NCI-H69 (cell line): ENCODE measurements around the gene ERP44.
"Not testable (repeated sequence)": the region's sequence is repeated elsewhere in the genome, so short reads cannot be mapped to it uniquely, and the experiment has no call there.

ENCODE experiments used
- DNase-seq: peaks from one replicate; lab custom pipeline; 2025; lab: John Stamatoyannopoulos, UW

ERP44 gene

DNA sequence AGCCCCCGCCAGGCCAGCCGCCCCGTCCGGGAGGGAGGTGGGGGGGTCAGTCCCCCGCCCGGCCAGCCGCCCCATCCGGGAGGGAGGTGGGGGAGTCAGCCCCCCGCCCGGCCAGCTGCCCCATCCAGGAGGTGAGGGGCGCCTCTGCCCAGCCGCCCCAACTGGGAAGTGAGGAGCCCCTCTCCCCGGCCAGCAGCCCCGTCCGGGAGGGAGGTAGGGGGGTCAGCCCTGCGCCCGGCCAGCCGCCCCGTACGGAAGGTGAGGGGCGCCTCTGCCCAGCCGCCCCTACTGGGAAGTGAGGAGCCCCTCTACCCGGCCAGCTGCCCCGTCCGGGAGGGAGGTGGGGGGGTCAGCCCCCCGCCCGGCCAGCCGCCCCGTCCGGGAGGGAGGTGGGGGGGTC lies 30.8 kb downstream of the ERP44 start:
- DNase-seq, result not testable (repeated sequence)

DNA sequence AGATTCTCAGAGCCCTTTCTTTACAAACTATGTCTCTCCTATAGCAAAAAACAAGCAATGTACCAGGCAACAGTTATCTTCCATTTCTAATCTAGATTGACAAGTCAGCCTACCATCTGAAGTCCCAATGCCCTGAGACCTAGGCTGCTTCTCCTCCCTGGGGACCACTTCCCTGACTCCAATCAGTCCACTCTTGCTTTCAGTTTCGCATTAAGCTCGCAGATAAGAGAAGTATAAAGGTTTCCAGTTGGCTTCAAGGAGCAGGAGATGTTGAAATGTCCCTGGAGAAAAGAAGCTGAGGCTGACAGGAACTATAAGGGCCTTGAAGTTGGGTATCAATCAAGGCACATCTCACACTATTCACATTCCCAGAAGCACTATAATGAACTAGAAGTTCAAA lies 32.3 kb downstream of the ERP44 start:
- peak; percentile 33 for DNase-seq

DNA sequence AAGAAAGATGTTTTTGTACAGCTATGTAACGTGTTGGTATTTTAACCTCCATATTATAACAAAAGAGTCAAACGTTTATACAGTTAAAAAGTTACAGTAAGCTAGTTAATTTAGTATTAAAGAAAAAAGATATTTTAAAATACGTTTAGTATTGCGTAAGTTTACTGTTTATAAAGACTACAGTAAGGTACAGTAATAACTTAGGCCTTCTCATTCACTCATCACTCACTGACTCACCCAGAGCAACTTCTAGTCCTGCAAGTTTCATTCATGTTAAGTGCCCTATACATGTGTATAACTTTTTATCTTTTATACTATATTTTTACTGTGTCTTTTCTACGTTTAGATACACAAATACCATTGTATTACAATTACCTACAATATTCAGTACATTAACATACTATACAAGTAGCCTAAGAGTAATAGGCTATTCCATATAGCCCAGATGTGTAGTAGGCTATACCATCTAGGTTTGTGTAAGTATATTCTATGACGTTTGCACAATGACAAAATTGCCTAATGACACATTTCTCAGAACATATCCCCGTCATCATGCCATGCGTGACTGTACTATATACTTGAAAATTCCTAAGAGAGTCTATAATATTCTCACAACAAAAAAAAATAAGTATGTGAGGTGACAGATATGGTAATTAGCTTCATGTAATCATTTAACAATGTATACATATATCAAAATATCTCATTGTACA lies 33.8 kb downstream of the ERP44 start:
- no peak for DNase-seq

DNA sequence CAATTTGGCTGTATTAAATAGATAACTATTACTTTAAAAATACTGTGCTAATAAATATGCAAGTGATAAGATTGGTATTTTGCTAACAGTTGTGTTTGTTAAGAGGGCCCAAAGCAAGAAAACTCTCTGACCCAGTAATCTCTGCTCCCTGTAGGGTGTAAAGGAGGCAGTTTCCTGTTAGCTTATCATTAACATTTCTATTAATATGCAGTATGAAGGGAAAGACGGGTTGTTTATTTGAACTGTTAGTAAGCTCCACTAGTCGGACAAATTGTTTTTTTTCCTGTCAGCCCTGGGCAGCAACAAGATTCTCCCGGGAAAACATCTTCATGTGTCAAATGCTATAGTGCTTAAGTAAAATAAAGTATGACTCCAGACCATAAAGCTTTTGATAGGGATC lies 35.6 kb downstream of the ERP44 start:
- no peak for DNase-seq

DNA sequence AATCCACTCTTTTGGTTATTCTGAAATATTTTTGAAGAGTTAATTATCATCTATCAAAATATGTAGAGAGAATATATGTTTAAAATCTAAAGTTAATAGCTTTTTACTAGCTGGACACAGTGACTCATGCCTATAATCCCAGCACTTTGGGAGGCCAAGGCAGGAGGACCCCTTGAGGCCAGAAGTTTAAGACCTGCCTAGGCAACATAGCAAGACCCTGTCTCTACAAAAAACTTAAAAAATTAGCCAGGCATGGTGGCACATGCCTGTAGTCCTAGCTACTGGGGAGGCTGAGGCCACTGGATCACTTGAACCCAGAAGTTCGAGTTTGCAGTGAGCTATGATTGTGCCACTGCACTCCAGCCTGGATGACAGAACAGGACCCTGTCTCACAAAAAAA lies 36.1 kb downstream of the ERP44 start:
- not testable (repeated sequence) for DNase-seq

DNA sequence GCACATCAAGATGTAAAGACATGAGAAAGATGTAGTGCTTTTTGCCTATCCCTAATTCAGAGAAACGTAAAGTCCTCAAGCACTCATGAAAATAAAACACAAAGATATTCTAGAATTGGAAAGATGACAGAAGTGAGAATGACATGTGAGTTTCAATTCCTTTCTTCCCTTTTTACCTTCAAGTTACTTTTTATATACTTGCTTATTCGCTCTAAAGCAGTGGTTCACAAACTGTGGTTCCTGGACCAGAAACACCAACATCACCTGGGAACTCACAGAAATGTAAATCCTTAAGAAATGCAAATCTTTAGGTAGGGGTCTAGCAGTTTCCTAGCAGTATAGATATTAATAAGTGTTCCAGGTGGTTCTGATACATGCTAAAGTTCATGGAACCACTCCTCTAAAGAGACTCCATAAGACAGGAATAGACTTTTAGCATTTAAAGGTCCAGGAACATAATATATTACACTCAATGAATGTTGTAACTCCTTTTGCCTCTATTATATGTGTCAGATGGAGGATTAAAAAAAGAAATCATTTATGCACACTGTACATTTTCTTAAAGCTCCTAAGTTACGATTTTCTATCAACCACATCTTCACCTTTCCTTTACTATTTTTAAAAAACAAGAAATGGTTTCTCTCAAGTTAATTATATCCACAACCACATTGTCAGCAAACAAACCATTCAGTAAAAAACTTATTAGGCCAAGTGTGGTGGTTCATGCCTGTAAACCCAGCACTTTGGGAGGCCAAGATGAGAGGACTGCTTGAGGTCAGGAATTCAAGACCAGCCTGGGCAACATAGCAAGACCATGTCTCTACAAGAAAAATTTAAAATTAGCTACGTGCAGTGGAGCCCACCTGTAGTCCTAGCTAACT lies 39.9 kb downstream of the ERP44 start:
- no peak for DNase-seq

DNA sequence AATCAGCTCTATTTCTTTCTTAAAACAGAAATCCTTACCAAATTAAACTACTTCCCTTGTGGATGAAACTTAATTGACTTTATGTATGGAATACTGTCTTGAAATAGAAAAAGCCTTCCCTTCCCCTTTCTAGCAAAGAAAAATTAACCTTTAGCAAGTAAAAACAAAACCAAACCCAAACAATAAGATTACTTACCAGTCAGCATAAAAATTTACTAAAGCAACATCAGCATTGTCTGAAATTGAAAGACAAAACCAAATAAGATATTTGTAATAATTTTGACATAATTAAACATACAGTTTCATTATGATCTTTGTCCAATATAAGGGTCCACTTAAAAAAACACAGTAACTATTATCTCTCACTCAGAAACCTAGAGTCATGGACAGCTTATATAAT lies 41.2 kb downstream of the ERP44 start:
- no peak for DNase-seq

DNA sequence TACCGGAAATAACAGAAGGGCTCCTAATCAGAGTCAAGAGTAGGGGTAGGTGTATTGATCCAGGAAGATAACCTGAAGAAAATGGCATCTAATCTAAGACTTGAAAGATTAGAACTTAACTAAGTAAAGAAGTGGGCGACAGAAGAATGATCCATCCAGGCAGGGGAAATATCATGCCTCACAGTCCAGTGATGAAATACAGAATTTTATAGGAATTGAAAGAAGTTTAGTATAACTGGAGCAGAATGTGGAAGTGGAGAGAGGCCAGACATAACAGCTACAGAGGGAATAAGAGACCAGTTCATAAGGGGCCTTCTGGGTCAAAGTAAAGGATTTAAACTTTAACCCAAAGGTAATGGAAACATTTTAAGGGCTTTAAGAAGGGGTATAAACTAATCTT lies 42.2 kb downstream of the ERP44 start:
- no peak for DNase-seq

DNA sequence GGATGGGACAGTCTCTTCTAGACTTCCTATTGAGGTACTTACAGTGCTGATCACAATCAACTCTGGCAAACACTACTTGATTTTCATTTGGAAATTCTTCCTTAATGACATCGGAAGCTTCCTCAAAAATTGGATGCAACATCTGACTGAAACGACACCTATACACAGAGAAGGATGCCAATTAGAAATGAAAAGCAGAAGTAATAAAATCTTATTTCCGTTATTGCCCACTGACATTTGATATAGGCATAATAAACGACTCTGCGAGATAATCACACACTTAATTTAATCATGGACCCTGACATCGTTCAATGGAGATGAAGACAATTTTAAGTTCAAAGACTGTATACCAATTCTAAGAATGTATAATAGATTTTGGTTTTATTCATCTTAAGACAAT lies 46.4 kb downstream of the ERP44 start:
- DNase-seq, result no peak

DNA sequence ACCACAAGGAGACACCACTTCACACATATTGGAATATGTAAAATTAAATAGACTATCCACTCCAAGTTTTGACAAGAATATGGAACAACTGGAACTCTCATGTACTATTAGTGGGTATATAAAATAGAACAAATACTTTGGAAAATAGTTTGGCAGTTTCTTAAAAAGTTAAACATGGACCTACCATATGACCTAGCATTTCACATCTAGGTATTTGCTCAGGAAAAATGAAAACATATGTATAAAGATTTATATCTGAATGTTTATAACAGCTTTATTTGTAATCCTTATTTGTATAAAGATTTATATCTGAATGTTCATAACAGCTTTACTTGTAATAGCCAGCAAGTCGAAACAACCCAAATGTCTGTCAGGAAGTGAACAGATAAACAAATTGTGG lies 49.2 kb downstream of the ERP44 start:
- DNase-seq, result no peak

DNA sequence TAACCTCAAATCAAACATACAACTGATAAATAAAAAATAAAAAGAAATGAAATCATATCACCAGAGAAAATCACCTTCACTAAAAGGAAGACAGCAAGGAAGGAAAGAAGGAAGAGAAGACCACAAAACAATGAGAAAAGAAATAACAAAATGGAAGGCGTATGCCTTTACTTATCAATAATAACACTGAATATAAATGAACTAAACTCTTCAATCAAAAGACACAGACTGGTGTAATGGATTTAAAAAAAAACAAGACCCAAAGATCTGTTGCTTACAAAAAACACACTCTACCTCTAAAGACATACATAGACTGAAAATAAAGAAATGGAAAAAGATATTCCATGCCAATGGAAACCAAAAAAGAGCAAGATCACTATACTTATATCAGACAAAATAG lies 60.3 kb downstream of the ERP44 start:
- DNase-seq, result no peak

DNA sequence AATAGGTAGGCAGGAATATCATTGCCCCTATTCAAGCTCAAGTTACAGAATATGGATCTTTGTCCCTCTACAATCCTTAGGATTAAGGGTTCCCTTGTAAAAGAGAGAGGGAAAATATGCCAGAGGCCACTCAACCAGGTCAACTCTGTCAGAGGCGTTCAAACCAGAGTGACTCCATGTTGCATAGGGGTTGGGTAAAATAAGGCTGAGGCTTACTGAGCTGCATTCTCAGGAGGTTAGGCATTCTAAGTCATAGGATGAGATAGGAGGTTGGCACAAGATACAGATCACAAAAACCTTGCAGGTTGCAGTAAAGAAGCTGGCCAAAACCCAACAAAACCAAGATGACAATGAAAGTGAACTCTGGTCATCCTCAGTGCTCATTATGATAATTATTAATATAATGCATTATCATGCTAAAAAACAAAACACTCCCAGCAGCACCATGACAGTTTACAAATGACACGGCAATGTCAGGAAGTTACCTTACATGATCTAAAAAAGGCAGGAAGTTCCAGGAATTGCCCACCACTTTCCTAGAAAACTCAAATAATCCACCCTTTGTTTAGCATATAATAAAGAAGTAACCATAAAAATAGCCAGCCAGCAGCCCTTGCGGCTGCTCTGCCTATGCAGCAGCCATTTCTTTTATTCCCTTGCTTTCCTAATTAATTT lies 64.8 kb downstream of the ERP44 start:
- DNase-seq, result no peak

DNA sequence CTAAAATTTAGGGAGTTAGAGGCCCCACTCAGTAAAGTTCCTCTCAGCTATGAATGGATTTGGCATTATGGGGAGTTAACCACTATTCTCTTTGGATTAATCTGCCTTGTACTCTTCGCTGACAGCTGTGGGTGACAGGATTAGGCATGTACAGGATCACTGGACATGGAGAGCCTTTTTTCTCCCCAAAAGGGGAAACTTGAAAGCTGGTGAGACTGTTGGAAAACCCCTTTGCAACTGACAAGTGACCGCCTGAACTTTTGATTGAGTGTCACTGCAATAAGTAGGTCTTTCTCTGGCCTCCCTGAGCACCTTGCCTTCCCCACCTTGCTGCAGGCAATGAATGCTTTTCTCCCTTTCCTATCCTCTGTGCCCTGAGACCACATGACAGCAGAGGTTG lies 68.3 kb downstream of the ERP44 start:
- DNase-seq, result no peak

DNA sequence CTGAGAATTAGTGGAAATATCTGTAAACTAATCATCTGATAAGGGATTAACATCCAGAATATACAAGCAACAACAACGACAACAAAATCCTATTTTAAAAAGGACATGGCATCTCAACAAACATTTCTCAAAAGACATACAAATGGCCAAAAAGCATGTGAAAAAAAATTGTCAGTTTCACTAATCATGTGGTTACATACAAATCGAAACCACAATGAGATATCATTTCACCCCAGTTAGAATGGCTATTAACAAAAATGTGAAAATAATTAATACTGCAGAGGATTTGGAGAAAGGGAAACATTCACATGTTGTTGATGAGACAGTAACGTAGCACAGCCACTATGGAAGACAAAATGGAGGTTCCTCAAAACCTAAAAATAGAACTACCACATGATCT lies 69.5 kb downstream of the ERP44 start:
- DNase-seq, result no peak

DNA sequence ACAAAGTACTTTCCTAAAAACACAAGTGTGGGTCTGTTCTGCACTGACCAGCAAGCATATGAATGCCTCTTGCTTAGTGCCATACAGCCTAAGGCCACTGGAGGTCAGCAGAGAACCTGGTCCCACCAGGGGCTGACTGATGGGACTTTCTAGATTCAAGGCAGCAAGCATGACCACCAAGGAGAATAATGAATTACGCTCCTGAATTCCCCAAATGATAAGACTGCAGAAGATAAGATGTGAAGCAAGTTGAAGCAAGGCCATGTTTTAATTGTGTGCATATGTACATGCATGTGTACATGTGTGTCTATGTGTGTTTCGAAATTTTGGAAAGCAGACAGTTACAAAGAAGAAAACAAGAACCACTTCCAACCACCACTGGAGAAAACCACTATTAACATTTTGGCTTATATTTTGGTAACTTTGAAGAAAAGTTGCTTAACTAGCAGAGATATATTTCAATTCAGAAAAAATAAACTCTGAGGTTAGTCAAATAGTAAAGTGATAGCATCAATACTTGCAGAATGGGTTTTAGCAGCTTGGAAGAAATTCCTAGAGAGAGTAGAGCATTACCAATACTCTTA lies 70.5 kb downstream of the ERP44 start:
- peak; percentile 75 for DNase-seq

DNA sequence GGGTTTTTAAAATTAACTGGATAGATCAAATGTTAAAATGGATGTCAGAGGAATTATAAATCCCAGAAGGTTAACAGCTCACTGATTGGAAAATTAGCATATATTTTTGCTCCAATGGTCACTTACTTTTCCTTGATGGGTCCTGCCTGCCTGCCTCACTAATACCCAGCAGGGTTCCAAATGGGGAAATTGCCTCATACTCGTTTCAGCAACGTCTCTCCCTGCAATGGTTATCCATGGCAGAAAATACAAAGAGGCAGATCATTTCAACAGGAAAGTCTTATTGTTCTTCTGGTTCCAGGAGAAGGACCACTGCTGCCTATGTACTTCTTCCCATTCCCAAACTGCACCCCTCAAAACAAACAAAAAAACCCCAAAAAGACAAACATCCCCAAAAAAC lies 71.3 kb downstream of the ERP44 start:
- DNase-seq, result no peak

DNA sequence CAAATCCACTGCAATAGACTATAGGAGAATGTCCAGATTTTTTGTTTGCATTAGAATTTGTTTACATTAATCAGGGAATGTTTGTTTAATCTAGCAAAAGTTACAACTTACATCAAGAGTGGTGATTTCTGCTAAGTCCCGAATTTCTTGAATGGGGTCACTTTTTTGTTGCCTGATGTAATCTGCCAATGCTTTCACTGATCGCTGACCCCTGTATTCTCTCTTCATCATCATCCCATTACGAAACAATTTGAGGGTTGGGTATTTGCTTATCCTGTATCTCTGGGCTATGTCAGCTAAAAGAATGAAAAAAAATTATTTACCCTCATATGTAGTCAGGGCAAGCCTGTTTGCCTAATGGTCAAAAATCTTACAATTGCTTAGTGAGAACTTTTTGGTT lies 76.9 kb downstream of the ERP44 start:
- no peak for DNase-seq

DNA sequence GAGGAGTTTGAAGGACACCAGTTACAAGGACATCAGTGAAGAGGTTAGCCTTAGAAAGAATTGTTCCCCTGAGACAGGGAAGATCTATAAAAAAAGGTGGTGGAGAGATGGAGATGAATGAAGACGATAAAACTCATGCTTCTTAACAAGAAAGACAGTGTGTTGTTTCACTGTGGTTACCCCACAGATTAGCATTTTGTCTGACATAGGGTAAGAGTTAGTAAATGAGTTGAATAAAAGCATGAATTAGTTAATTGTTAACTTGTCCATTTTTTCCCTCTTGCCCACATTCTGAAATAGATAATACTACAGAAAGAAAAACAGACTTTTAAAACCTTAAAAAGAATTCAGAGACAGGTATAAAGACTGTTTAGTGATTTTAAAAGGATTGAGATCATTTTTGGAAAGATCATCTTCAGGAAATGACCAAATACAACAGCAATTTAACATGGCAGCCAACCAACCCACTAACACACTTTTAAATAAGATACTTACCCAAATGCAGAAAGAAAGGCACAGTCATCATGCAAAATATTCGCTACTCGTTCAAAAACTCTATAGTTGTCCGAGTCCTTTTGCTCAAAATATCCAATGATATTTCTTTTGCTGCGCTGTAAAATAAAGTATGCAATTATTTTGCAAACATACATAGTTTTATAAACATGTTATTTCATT lies 78.5 kb downstream of the ERP44 start:
- DNase-seq, result no peak

DNA sequence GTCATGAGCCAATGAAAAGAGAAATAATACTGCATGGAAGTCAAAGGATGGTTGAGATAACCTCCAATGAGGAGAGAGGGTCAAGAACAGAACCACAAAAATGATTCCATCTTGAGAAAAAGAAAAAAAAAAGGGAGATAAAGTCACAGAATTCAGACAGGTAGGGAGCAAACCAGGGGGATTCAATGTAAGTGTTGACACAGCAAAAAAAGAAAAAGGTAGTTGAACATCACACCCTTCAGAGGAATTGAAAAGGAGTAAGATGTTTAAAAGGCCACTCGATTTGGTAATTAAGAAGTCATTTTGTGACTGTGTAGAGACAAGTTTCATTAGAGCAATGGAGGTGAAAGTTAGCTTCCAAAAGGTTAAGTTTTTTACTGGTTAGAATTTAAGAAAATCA lies 79.3 kb downstream of the ERP44 start:
- no peak for DNase-seq

DNA sequence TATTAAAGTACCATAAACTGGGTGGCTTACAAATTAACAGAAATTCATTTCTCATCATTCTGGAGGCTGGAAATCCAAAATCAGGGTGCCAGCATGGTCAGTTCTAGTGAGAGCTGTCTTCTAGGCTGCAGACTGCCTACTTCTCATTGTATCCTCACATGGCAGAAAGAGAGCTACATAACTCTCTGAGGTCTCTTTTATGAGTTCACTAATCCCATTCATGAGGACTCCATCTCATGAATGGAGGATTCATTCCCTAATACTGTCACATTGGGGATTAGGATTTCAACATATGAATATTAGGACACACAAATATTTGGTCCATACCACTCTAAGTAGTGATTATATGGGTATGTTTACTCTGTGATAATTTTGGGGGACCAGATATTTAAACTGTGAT lies 84.0 kb downstream of the ERP44 start:
- no peak for DNase-seq

DNA sequence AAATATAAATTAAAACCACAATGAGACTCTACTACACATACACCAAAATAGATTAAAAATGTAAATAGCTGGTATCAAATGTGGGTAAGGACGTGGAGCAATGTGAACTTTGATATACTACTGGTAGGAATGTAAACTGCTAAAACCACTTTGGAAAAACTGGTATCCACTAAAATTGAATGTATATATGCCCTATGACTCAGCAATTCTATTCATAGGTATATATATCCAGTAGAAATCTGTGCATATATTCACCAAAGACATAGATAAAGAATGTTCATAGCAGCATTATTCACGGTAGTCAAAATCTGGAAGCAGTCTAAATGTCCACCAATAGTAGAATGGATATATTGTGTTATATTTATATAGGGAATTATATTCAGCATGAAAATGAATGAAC lies 85.2 kb downstream of the ERP44 start:
- no peak for DNase-seq

DNA sequence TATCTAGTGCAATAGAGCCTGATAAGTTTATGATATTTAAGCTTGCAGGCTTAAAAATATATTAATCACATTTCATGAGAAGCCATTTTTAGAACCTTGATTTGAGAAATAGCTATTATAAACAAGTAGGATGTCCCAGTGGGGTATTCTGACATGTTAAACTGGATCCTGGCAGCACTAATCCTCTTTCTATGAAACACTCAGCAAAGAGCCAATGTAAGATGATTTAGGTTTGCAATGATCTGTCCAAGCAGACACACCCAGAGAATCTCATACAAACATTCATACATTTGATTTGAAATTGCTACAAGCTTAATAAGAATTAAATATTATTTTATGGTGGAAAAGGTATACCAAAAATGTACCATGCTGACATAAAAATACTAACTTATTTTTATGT lies 86.5 kb downstream of the ERP44 start:
- DNase-seq, result no peak
